Upper lobe of left lung (tissue), 6 donors: ENCODE results near the gene ATF7. TPM values are rescaled to one million over a fixed set of nuclear protein-coding genes. Genes with fewer than 3 reads are reported as not detected.

ENCODE experiments used
- ATAC-seq, 2 donors: fragments of 200-7000 bp; cut with Tn5 transposase; one replicate each; pipeline ENCODE4 v1.9.1; 2022; ENCODE audit warnings: mild to moderate bottlenecking in 2 of 2, moderate library complexity in 2 of 2; ENCODE audit not compliant: low FRiP score in 2 of 2
- DNase-seq, 2 donors: peaks; one replicate each; pipeline ENCODE4 v3.0.0-alpha.2; 2019 to 2020
- H3K27ac ChIP-seq, 4 donors: fragments of 200-600 bp; sonication (generic); one replicate each; pipeline ENCODE4 v1.5.1; 2016 to 2019
- H3K27me3 ChIP-seq, 4 donors: fragments of 200-600 bp; sonication (generic); one replicate each; pipeline ENCODE4 v1.5.1; 2017 to 2019
- H3K36me3 ChIP-seq, 4 donors: fragments of 200-600 bp; sonication (generic); one replicate each; pipeline ENCODE4 v1.5.1; 2016 to 2019
- H3K4me1 ChIP-seq, 4 donors: fragments of 200-600 bp; sonication (generic); one replicate each; pipeline ENCODE4 v1.5.1; 2018 to 2019
- H3K4me3 ChIP-seq, 4 donors: fragments of 200-600 bp; sonication (generic); one replicate each; pipeline ENCODE4 v1.5.1; 2017 to 2019; ENCODE audit warnings: mild to moderate bottlenecking in 2 of 4, moderate library complexity in 1 of 4
- H3K9me3 ChIP-seq, 4 donors: fragments of 200-600 bp; sonication (generic); one replicate each; pipeline ENCODE4 v1.5.1; 2018 to 2019
- CTCF ChIP-seq, 6 experiments: fragments of 450-650 bp in 4 of 6; fragments of 200-600 bp in 2 of 6; sonication (generic) in 2 of 6; IDR thresholded peaks; one replicate each; pipeline ENCODE4 v1.5.1; 2016 to 2019; ENCODE audit warnings: antibody characterized with exemption in 6 of 6
- EP300 ChIP-seq, 4 donors: sonication (generic); formaldehyde crosslinking; IDR thresholded peaks; one replicate each; pipeline ENCODE4 v1.5.1; 2017; ENCODE audit warnings: antibody characterized with exemption in 4 of 4, control low read depth in 2 of 4
- POLR2A ChIP-seq, 4 donors: fragments of 450-650 bp; IDR thresholded peaks; one replicate each; pipeline ENCODE4 v1.5.1; 2016 to 2017; ENCODE audit warnings: antibody characterized with exemption in 4 of 4, mild to moderate bottlenecking in 2 of 4
- POLR2AphosphoS5 ChIP-seq, 2 donors: sonication (generic); formaldehyde crosslinking; IDR thresholded peaks; one replicate each; pipeline ENCODE4 v1.5.1; 2017; ENCODE audit warnings: antibody characterized with exemption in 2 of 2
- WGBS, 2 donors: methylation state at CpG; one replicate each; pipeline ENCODE4 v1.1.5; 2017 to 2018; 5-methylcytosine and 5-hydroxymethylcytosine counted together
- total RNA-seq, 6 donors: library from RNA; depleted of rRNA in 4 of 6; stranded (reverse); fragments of >200 nt in 4 of 6; gene quantifications; one replicate each; pipeline versions ENCODE4 v1.1.0 to v1.2.1, GENCODE V29; 2016 to 2021
- donor health status: DM: no; HTN: no; CAD: no; lungs with moderate emphysema.
- donor health status: DM: no; HTN: yes; CAD: no; lungs with severe emphysema.

The ATF7 gene
- total RNA-seq, 6 donors from 2014 or later, result 23.4 to 48.9 (median 41.2) TPM

GRCh38 chr12:53467082-53467481 lies 159.1 kb downstream of the ATF7 start:
- Histone ChIP-seq H3K4me1 (peaks cover 4 to 8% (median 7%) of the 10 kb centered on the region in 4 donors), H3K27me3 (no peaks in the 10 kb centered on the region), H3K36me3 (peaks cover 86 to 100% (median 100%) of the 10 kb centered on the region in 4 donors), H3K27ac (no peak overlapping the region), H3K9me3 (no peaks in the 10 kb centered on the region), H3K4me3 (no peak overlapping the region)
- no peak for ATAC-seq
- WGBS, 2 donors, result 79 to 83% methylated on average over 5 of the region's 5 CpGs
- DNase-seq, result no peak
- TF ChIP-seq CTCF (IDR thresholded peaks at IDR 0.05) (no peak), POLR2A (IDR thresholded peaks at IDR 0.05) (no peak), POLR2AphosphoS5 (IDR thresholded peaks at IDR 0.05) (no peak), EP300 (IDR thresholded peaks at IDR 0.05) (no peak)

GRCh38 chr12:53466640-53467039 lies 159.5 kb downstream of the ATF7 start:
- 69 to 83% methylated on average over 4 of the region's 4 CpGs for WGBS, 2 donors
- no peaks in the 10 kb centered on the region for H3K27me3 ChIP-seq
- peaks cover 86 to 100% (median 100%) of the 10 kb centered on the region in 4 donors for H3K36me3 ChIP-seq
- DNase-seq (no peak), ATAC-seq (no peak)
- H3K9me3 ChIP-seq, result no peaks in the 10 kb centered on the region
- H3K27ac ChIP-seq, result no peak overlapping the region
- no peak overlapping the region for H3K4me3 ChIP-seq
- TF ChIP-seq POLR2A (IDR thresholded peaks at IDR 0.05) (no peak), EP300 (IDR thresholded peaks at IDR 0.05) (no peak), POLR2AphosphoS5 (IDR thresholded peaks at IDR 0.05) (no peak), CTCF (IDR thresholded peaks at IDR 0.05) (no peak)
- H3K4me1 ChIP-seq, result peaks cover 2 to 4% (median 3%) of the 10 kb centered on the region in 4 donors

- no peak for DNase-seq
- no peak overlapping the region for H3K4me3 ChIP-seq
- peaks cover 89 to 100% (median 100%) of the 10 kb centered on the region in 4 donors for H3K36me3 ChIP-seq
- H3K27ac ChIP-seq, result no peak overlapping the region
- no peak for ATAC-seq
- H3K4me1 ChIP-seq, result peaks cover 0 to 4% (median 4%) of the 10 kb centered on the region in 4 donors
- H3K9me3 ChIP-seq, result no peaks in the 10 kb centered on the region
- WGBS, 2 donors, result 72 to 79% methylated on average over 2 of the region's 2 CpGs
- no peaks in the 10 kb centered on the region for H3K27me3 ChIP-seq
- no peak for TF ChIP-seq POLR2A (IDR thresholded peaks at IDR 0.05)
- no peak for TF ChIP-seq EP300 (IDR thresholded peaks at IDR 0.05)
- TF ChIP-seq CTCF (IDR thresholded peaks at IDR 0.05), result no peak
- no peak for TF ChIP-seq POLR2AphosphoS5 (IDR thresholded peaks at IDR 0.05)
Measured at GRCh38 chr12:53465679-53466078, 160.5 kb downstream of the ATF7 start.

GRCh38 chr12:53464685-53465418 lies 161.3 kb downstream of the ATF7 start:
- no peaks in the 10 kb centered on the region for H3K9me3 ChIP-seq
- H3K27ac ChIP-seq, result no peak overlapping the region
- DNase-seq, result no peak
- no peak for ATAC-seq
- no peak overlapping the region for H3K4me3 ChIP-seq
- peaks cover 92 to 100% (median 100%) of the 10 kb centered on the region in 4 donors for H3K36me3 ChIP-seq
- no peaks in the 10 kb centered on the region for H3K27me3 ChIP-seq
- TF ChIP-seq CTCF (IDR thresholded peaks at IDR 0.05) (no peak), POLR2A (IDR thresholded peaks at IDR 0.05) (no peak), EP300 (IDR thresholded peaks at IDR 0.05) (no peak), POLR2AphosphoS5 (IDR thresholded peaks at IDR 0.05) (no peak)
- peaks cover 0 to 5% (median 4%) of the 10 kb centered on the region in 4 donors for H3K4me1 ChIP-seq
- 92 to 94% methylated on average over 11 of the region's 11 CpGs for WGBS, 2 donors
